ENCODE measurements around the gene TMTC1. TPM values are rescaled to one million over a fixed set of nuclear protein-coding genes. Genes with fewer than 3 reads are reported as not detected.
"Not testable (repeated sequence)": the region's sequence is repeated elsewhere in the genome, so short reads cannot be mapped to it uniquely, and the experiment has no call there.

TMTC1 gene
- polyA plus RNA-seq, 3 donors from 2014 or later: not detected

GRCh38 chr12:29563071-29563470 lies 220.7 kb downstream of the TMTC1 start:
- H3K4me3 Mint-ChIP-seq: no peak overlapping the region
- no peak overlapping the region for H3K27ac Mint-ChIP-seq
- no peaks in the 10 kb centered on the region for H3K36me3 Mint-ChIP-seq
- H3K4me1 Mint-ChIP-seq: peaks cover 6 to 8% of the 10 kb centered on the region in 2 donors
- peaks cover 0 to 2% (median 0%) of the 10 kb centered on the region in 6 donors for H3K9me3 Mint-ChIP-seq
- peaks cover 0 to 12% (median 1%) of the 10 kb centered on the region in 3 donors for H3K27me3 Mint-ChIP-seq (ENCODE audit: low read depth in 3 of 3)
- no peak for DNase-seq

- Mint-ChIP-seq H3K4me1 (peaks cover 6 to 8% of the 10 kb centered on the region in 2 donors), H3K9me3 (peaks cover 0 to 2% (median 0%) of the 10 kb centered on the region in 6 donors), H3K27me3 (ENCODE audit: low read depth in 3 of 3) (peaks cover 0 to 12% (median 1%) of the 10 kb centered on the region in 3 donors), H3K36me3 (no peaks in the 10 kb centered on the region), H3K4me3 (no peak overlapping the region), H3K27ac (no peak overlapping the region)
- no peak for DNase-seq
Observed at GRCh38 chr12:29562110-29562804, 221.5 kb downstream of the TMTC1 start.

- Mint-ChIP-seq H3K36me3 (no peaks in the 10 kb centered on the region), H3K9me3 (peaks cover 0 to 2% (median 0%) of the 10 kb centered on the region in 6 donors), H3K27me3 (ENCODE audit: low read depth in 3 of 3) (peaks cover 0 to 12% (median 1%) of the 10 kb centered on the region in 3 donors), H3K4me1 (peaks cover 6 to 8% of the 10 kb centered on the region in 2 donors), H3K4me3 (no peak overlapping the region), H3K27ac (no peak overlapping the region)
- DNase-seq: no peak
Observed at GRCh38 chr12:29561664-29562071, 222.1 kb downstream of the TMTC1 start.

GRCh38 chr12:29559198-29559597 lies 224.5 kb downstream of the TMTC1 start:
- Mint-ChIP-seq H3K4me3 (no peak overlapping the region), H3K27ac (no peak overlapping the region), H3K9me3 (no peaks in the 10 kb centered on the region), H3K36me3 (no peaks in the 10 kb centered on the region), H3K4me1 (peaks cover 6 to 8% of the 10 kb centered on the region in 2 donors), H3K27me3 (ENCODE audit: low read depth in 3 of 3) (peaks cover 0 to 12% (median 2%) of the 10 kb centered on the region in 3 donors)
- no peak for DNase-seq

- Mint-ChIP-seq H3K27ac (no peak overlapping the region), H3K36me3 (no peaks in the 10 kb centered on the region), H3K4me1 (no peaks in the 10 kb centered on the region), H3K27me3 (ENCODE audit: low read depth in 3 of 3) (peaks cover 0 to 2% (median 1%) of the 10 kb centered on the region in 3 donors), H3K9me3 (no peaks in the 10 kb centered on the region), H3K4me3 (no peak overlapping the region)
- DNase-seq: no peak
Observed at GRCh38 chr12:29556363-29556762, 227.4 kb downstream of the TMTC1 start.

GRCh38 chr12:29555451-29555850 lies 228.3 kb downstream of the TMTC1 start:
- not testable (repeated sequence) for H3K4me3 Mint-ChIP-seq; H3K27ac Mint-ChIP-seq; DNase-seq; H3K4me1 Mint-ChIP-seq; H3K36me3 Mint-ChIP-seq; H3K9me3 Mint-ChIP-seq; H3K27me3 Mint-ChIP-seq (ENCODE audit: low read depth in 3 of 3)

- H3K36me3 Mint-ChIP-seq: no peaks in the 10 kb centered on the region
- H3K27me3 Mint-ChIP-seq (ENCODE audit: low read depth in 3 of 3): peaks cover 0 to 1% (median 0%) of the 10 kb centered on the region in 3 donors
- no peaks in the 10 kb centered on the region for H3K9me3 Mint-ChIP-seq
- no peak overlapping the region for H3K4me3 Mint-ChIP-seq
- no peak overlapping the region for H3K27ac Mint-ChIP-seq
- H3K4me1 Mint-ChIP-seq: no peaks in the 10 kb centered on the region
- DNase-seq: no peak
Observed at GRCh38 chr12:29552994-29553748, 230.6 kb downstream of the TMTC1 start.

GRCh38 chr12:29552324-29552927 lies 231.3 kb downstream of the TMTC1 start:
- DNase-seq: peak; percentile 21 to 46 (median 32)
- H3K36me3 Mint-ChIP-seq: no peaks in the 10 kb centered on the region
- H3K27ac Mint-ChIP-seq: no peak overlapping the region
- peaks cover 0 to 1% (median 0%) of the 10 kb centered on the region in 3 donors for H3K27me3 Mint-ChIP-seq (ENCODE audit: low read depth in 3 of 3)
- H3K9me3 Mint-ChIP-seq: no peaks in the 10 kb centered on the region
- no peak overlapping the region for H3K4me3 Mint-ChIP-seq
- H3K4me1 Mint-ChIP-seq: no peaks in the 10 kb centered on the region

- H3K4me1 Mint-ChIP-seq: no peaks in the 10 kb centered on the region
- H3K36me3 Mint-ChIP-seq: no peaks in the 10 kb centered on the region
Observed at GRCh38 chr12:29551812-29552211, 231.9 kb downstream of the TMTC1 start.

GRCh38 chr12:29547864-29548263 lies 235.9 kb downstream of the TMTC1 start:
- H3K9me3 Mint-ChIP-seq: no peaks in the 10 kb centered on the region
- no peaks in the 10 kb centered on the region for H3K4me1 Mint-ChIP-seq
- no peak overlapping the region for H3K27ac Mint-ChIP-seq
- no peak for DNase-seq
- H3K36me3 Mint-ChIP-seq: no peaks in the 10 kb centered on the region
- no peak overlapping the region for H3K4me3 Mint-ChIP-seq
- H3K27me3 Mint-ChIP-seq (ENCODE audit: low read depth in 3 of 3): peaks cover 0 to 6% (median 2%) of the 10 kb centered on the region in 3 donors

More at GRCh38 chr12:29551812-29552211, 231.9 kb downstream of the TMTC1 start:
- H3K27ac Mint-ChIP-seq: no peak overlapping the region
- no peak overlapping the region for H3K4me3 Mint-ChIP-seq
- H3K9me3 Mint-ChIP-seq: no peaks in the 10 kb centered on the region
- peaks cover 0 to 1% (median 0%) of the 10 kb centered on the region in 3 donors for H3K27me3 Mint-ChIP-seq (ENCODE audit: low read depth in 3 of 3)
- no peak for DNase-seq

- no peak for DNase-seq
- Mint-ChIP-seq H3K9me3 (no peaks in the 10 kb centered on the region), H3K4me3 (no peak overlapping the region), H3K27ac (no peak overlapping the region), H3K27me3 (ENCODE audit: low read depth in 3 of 3) (peaks cover 0 to 8% (median 6%) of the 10 kb centered on the region in 3 donors), H3K36me3 (no peaks in the 10 kb centered on the region), H3K4me1 (no peaks in the 10 kb centered on the region)
Observed at GRCh38 chr12:29547151-29547632, 236.6 kb downstream of the TMTC1 start.

GRCh38 chr12:29546000-29546399 lies 237.7 kb downstream of the TMTC1 start:
- Mint-ChIP-seq H3K36me3 (no peaks in the 10 kb centered on the region), H3K27ac (no peak overlapping the region), H3K4me3 (no peak overlapping the region), H3K27me3 (ENCODE audit: low read depth in 3 of 3) (peaks cover 0 to 8% (median 6%) of the 10 kb centered on the region in 3 donors), H3K9me3 (no peaks in the 10 kb centered on the region), H3K4me1 (no peaks in the 10 kb centered on the region)
- DNase-seq: no peak

GRCh38 chr12:29545102-29545467 lies 238.7 kb downstream of the TMTC1 start:
- Mint-ChIP-seq H3K27ac (no peak overlapping the region), H3K36me3 (no peaks in the 10 kb centered on the region), H3K27me3 (ENCODE audit: low read depth in 3 of 3) (peaks cover 0 to 8% (median 6%) of the 10 kb centered on the region in 3 donors), H3K9me3 (no peaks in the 10 kb centered on the region), H3K4me3 (no peak overlapping the region), H3K4me1 (no peaks in the 10 kb centered on the region)
- no peak for DNase-seq

Measured in immature natural killer cell (primary cell).